Subcutaneous abdominal adipose tissue (tissue), 5 donors: ENCODE data around the gene BANP.
"Not testable (repeated sequence)": the region's sequence is repeated elsewhere in the genome, so short reads cannot be mapped to it uniquely, and the experiment has no call there.

ENCODE experiments used
- H3K27ac ChIP-seq: one replicate; pipeline ENCODE4 v1.7.0; 2013; ENCODE audit warnings: low read depth, mild to moderate bottlenecking, inconsistent platforms, low read length, moderate library complexity
- H3K27me3 ChIP-seq, 5 donors: one replicate each; pipeline ENCODE4 v1.7.0; 2013; ENCODE audit warnings: low read length in 5 of 5, inconsistent platforms in 1 of 5; ENCODE audit not compliant: control insufficient read depth in 5 of 5, insufficient read depth in 4 of 5
- H3K36me3 ChIP-seq, 5 donors: one replicate each; pipeline ENCODE4 v1.7.0; 2013; ENCODE audit warnings: low read length in 5 of 5; ENCODE audit not compliant: control insufficient read depth in 5 of 5, insufficient read depth in 5 of 5
- H3K4me1 ChIP-seq, 5 donors: one replicate each; pipeline ENCODE4 v1.7.0; 2013; ENCODE audit warnings: low read length in 5 of 5, mild to moderate bottlenecking in 3 of 5, moderate library complexity in 1 of 5; ENCODE audit not compliant: control insufficient read depth in 5 of 5, insufficient read depth in 5 of 5
- H3K4me3 ChIP-seq, 5 donors: one replicate each; pipeline ENCODE4 v1.7.0; 2013; ENCODE audit warnings: low read length in 5 of 5, low read depth in 1 of 5
- H3K9ac ChIP-seq, 5 donors: one replicate each; pipeline ENCODE4 v1.7.0; 2013; ENCODE audit warnings: low read length in 5 of 5, mild to moderate bottlenecking in 4 of 5, moderate library complexity in 3 of 5
- H3K9me3 ChIP-seq, 5 donors: one replicate each; pipeline ENCODE4 v1.7.0; 2013; ENCODE audit warnings: low read length in 5 of 5; ENCODE audit not compliant: control insufficient read depth in 5 of 5
- donor health status: healthy.
- donor health status: healthy.
- donor health status: healthy.
- donor health status: healthy.
- donor health status: healthy.

The BANP gene

DNA sequence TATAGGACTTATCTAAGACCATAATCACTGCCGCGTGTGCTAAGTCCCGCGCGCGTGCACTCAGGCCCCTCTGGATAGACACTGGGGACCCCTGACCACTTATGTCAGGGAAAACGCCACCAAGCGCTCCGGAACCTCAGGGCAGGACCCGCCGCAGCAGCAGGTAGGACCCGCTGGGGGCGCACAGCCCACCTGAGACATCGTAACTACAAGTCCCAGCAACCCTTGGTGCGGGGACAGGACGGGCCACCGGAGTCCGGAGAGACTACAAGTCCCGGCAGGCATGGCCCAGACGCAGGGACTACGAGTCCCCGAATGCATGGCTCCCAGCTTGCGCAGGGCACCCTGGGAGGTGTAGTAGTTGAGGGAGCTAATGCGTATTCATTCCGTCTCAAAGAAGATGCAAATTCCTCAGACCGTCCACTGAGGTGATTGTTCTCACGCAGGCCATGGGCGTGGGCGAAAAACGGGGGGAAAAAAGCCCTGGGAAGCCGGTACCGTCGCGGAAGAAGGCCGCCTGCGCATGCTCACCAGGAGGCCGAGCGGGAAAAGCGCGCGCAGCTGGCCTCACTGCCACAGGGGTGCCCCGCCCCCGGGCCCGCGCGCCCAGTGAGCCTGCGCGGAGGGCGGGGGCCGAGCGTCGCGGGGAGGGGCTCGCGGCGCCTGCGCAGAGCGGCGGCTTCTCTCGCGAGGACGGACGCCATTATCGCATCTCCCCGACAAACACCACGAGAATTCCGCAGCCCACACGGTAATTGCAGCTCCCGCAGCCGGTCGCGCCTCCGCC is at the start of gene BANP:
Gene BANP, plus strand, starts transcription at position 670 of the 787 bp plus-strand sequence. CDS start 23,682 bp downstream, outside the sequence.
- Histone ChIP-seq H3K36me3 (peaks cover 0 to 6% (median 0%) of the 10 kb centered on the region in 5 donors), H3K9ac (peak within 1 kb of the TSS; percentile 84 to 96 (median 94)), H3K9me3 (no peaks in the 10 kb centered on the region), H3K4me3 (peak within 1 kb of the TSS; percentile 90 to 95 (median 91)), H3K4me1 (peaks cover 9 to 51% (median 46%) of the 10 kb centered on the region in 5 donors), H3K27me3 (no peaks in the 10 kb centered on the region), H3K27ac (peak within 1 kb of the TSS; percentile 92)

- H3K36me3 ChIP-seq: not testable (repeated sequence)
Observed at GRCh38 chr16:87904963-87905362, 46.3 kb upstream of the BANP start.

GRCh38 chr16:87905521-87905920 is 45.7 kb upstream of the BANP start:
- not testable (repeated sequence) for H3K9ac ChIP-seq, H3K36me3 ChIP-seq, H3K9me3 ChIP-seq, H3K27me3 ChIP-seq, H3K27ac ChIP-seq, H3K4me3 ChIP-seq, H3K4me1 ChIP-seq

More at GRCh38 chr16:87904963-87905362, 46.3 kb upstream of the BANP start:
- H3K27me3 ChIP-seq, H3K4me3 ChIP-seq, H3K9ac ChIP-seq, H3K9me3 ChIP-seq, H3K27ac ChIP-seq, H3K4me1 ChIP-seq: not testable (repeated sequence)

GRCh38 chr16:87908101-87908500 is 43.1 kb upstream of the BANP start:
- not testable (repeated sequence) for H3K27ac ChIP-seq, H3K4me1 ChIP-seq, H3K9me3 ChIP-seq, H3K27me3 ChIP-seq, H3K9ac ChIP-seq, H3K4me3 ChIP-seq, H3K36me3 ChIP-seq

GRCh38 chr16:87909203-87909935 is 41.9 kb upstream of the BANP start:
- H3K4me1 ChIP-seq, H3K27ac ChIP-seq, H3K9ac ChIP-seq, H3K36me3 ChIP-seq, H3K4me3 ChIP-seq, H3K9me3 ChIP-seq: not testable (repeated sequence)
- H3K27me3 ChIP-seq: peaks cover 0 to 12% (median 9%) of the 10 kb centered on the region in 5 donors

DNA sequence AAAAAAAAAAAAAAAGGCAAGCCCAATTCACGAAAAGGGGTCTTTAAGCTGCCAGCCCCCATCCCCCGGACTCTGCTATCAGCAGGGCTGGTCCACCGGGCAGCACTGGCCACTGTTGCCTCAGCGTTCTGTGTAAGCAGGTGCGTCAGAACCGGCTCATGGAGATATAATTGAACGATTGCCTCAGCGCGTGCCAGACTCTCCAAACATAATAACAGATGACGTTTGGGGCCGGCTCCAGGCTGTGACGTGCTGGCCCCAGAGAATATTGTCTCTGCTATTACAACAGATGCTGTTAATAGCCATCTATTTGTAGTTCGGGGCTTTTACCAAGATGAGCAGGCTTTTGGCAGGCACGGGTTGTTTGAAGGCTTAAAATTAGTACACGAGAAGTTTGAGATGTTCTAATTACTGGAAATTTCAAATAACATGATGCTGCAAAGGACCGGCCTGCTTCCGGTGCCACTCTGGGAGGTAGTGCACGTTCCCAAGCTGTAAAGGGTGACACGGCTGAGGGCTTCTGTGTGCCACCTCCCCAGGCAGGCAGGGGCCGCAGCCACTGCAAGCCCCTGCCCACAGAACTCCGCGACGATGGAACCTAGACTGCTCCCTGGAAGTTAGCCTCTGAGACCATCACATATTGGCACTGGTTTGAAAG is 40.0 kb upstream of the BANP start:
- H3K27me3 ChIP-seq, H3K27ac ChIP-seq, H3K4me1 ChIP-seq, H3K36me3 ChIP-seq, H3K4me3 ChIP-seq, H3K9me3 ChIP-seq, H3K9ac ChIP-seq: not testable (repeated sequence)

DNA sequence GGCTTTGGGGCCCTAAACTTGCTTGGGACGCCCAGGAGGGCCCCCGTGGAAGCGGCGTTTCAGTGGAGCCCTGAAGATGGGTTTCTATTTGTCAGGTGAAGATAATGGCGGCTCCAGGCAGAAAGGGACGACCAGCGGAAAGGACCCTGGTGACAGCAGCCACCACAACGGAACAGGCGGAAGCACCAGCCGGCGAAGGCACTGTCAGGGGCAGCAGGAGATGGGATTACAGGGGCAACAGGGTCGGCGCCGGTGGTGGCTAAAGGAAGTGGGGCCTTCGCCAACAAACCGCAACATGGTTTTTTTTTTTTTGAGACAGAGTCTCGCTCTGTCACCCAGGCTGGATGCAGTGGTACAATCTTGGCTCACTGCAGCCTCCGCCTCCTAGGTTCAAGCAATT is 38.5 kb upstream of the BANP start:
- not testable (repeated sequence) for H3K36me3 ChIP-seq, H3K27ac ChIP-seq, H3K27me3 ChIP-seq, H3K4me3 ChIP-seq, H3K9ac ChIP-seq, H3K9me3 ChIP-seq
- H3K4me1 ChIP-seq: peaks cover 0 to 11% (median 3%) of the 10 kb centered on the region in 5 donors

- not testable (repeated sequence) for H3K9ac ChIP-seq, H3K27ac ChIP-seq, H3K36me3 ChIP-seq, H3K9me3 ChIP-seq, H3K4me3 ChIP-seq, H3K27me3 ChIP-seq
- H3K4me1 ChIP-seq: peaks cover 0 to 26% (median 15%) of the 10 kb centered on the region in 5 donors
Observed at GRCh38 chr16:87914021-87914725, 37.1 kb upstream of the BANP start.

- no peak overlapping the region for H3K4me3 ChIP-seq
- peaks cover 0 to 27% (median 18%) of the 10 kb centered on the region in 5 donors for H3K4me1 ChIP-seq
- no peak overlapping the region for H3K27ac ChIP-seq
- H3K27me3 ChIP-seq: peaks cover 0 to 5% (median 4%) of the 10 kb centered on the region in 5 donors
- H3K36me3 ChIP-seq: no peaks in the 10 kb centered on the region
- H3K9me3 ChIP-seq: no peaks in the 10 kb centered on the region
- no peak overlapping the region for H3K9ac ChIP-seq
Observed at GRCh38 chr16:87914812-87915211, 36.4 kb upstream of the BANP start.
